Mesenteric fat pad (tissue), 1 donor: Measurements from ENCODE around the gene MXI1. TPM values are rescaled to one million over a fixed set of nuclear protein-coding genes. Genes with fewer than 3 reads are reported as not detected.
"Not testable (repeated sequence)": the region's sequence is repeated elsewhere in the genome, so short reads cannot be mapped to it uniquely, and the experiment has no call there.

ENCODE experiments used
- DNase-seq: peaks from one replicate; pipeline ENCODE4 v3.0.0-alpha.2; 2020; ENCODE audit warnings: low spot score
- total RNA-seq: library from RNA; stranded (reverse); fragmentation: NEBNext Ultra II Directional; extraction: Animal tissue kit (Norgen Biotek cat#: 25700); gene quantifications from one replicate; pipeline ENCODE4 v1.2.1, GENCODE V29; 2021
- donor health status: DM: yes; HTN: yes; CAD: no.

Gene MXI1
- total RNA-seq, 1 donor from 2014 or later: 23.7 TPM

DNA sequence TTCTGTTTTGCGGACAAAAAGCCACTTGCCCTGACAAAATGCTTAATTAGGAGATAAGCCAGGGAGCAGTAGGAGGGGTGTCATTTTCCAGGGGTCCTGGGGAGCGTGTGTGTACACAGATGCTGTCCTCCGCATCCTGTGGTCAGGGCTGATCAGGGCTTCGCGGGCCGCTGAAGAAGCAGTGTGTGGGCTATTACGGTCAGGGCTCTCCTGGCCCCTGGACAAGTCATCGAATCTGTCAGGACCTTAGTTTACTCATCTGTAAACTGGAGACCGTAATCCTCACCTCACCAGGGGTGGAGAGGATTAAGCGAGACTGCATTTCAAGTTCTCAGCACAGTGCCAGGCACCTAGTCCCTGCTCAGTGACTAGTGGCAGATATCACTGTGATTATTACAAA, 26.0 kb upstream of the MXI1 start:
- DNase-seq: no peak

DNA sequence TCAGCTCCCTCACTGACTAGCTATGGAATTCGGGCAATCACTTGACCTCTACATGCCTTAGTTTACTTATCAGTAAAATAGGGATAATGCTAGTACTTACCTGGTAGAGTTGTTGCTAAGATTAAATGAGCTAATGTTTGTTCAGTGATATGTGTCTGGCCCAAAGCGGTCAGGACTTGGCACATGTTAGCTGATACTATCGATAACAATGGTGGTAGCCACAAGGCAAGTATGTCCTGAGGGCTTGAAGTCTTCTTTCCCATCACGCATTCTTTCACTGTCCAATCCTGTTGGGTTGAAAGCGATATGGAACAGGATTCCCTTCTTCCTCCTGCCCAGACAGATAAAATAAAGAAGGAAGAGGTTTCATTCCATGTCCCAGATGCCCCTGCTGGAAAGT, 25.5 kb upstream of the MXI1 start:
- no peak for DNase-seq

DNA sequence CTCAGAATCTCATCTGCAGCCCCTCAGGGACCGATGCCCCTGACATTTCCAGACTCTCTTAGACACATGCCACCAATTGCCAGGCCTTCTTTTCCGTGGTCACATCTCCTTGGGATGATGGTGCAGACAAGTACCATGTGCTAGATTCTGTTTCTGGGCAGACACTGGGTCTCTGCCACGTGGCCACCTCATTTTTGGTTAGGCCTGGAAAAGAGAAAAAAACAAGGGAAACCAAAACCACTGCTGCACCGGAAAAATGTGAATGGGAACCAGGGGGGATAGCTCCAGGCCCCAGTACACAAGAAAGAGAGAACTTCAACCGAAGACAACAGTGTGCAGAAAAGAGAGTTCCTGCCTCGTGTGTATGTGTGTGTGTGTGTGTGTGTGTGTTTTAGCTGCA, 23.0 kb upstream of the MXI1 start:
- no peak for DNase-seq

DNA sequence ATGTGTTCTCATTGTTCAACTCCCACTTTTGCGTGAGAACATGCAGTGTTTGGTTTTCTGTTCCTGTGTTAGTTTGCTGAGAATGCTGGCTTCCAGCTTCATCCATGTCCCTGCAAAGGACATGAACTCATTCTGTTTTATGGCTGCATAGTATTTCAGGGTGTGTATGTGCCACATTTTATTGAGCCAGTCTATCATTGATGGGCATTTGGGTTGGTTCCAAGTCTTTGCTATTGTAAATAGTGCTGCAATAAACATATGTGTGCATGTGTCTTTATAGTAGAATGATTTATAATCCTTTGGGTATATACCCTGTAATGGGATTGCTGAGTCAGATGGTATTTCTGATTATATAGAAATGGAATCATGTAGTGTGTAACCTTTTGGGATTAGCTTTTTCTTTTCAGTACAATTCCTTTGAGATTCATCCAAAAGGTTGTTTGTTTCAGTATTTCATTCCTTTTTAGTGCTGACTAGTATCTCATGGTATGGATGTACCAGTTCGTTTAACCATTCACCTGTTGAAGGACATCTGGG, 21.7 kb upstream of the MXI1 start:
- DNase-seq: not testable (repeated sequence)

DNA sequence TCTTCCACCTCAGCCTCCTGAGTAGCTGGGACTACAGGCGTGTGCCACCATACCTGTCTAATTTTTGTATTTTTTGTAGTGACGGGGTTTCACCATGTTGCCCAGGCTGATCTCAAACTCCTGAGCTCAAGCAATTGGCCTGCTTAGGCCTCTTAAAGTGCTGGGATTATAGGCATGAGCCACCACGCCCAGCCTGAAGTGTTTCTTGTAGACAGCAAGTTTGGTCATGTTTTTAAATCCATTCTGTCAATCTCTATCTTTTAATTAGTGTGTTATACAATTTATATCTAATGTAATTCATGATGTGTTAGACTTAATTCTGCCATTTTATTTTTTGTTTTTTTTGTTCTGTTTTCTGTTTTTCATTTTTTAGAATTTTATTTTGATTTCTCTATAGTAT, 17.2 kb upstream of the MXI1 start:
- no peak for DNase-seq

DNA sequence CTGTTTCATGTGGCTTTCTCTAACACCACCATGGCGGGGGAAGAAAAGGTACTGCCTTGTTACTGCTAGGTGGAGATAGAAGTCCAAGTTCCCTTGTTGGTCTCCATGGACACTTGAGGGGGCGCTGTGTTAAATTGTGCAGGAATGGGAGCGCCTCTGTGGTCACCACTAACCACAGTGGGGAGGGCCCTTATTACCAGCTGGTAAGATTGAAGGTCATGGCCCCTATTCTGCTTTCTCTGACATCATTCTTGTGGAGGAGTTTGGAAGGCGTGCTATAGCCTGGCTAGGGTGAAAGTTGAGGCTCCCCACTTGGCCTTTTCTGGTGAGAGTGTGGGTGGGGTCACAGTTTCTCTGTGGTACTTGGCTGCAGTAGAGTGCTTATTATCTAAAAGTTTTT, 14.9 kb upstream of the MXI1 start:
- no peak for DNase-seq

DNA sequence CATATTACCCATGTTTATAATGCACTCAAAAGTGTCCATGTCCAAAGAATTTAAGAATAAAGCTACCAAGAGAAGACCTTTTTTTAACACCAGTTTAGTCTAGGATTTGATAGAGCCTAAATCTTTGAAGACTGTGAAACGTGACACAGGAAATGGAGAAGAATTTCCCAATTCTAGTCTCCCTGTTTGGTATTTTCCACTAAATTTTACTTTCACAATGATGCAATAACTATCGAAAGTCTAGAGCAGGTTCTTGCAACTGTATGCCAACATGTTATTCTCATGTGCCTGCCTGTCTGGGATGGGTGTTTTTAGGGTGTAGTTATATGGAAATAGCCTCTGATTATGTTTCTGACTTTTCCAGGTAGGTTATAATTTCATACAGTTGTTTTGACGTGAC, 6.9 kb upstream of the MXI1 start:
- DNase-seq: no peak

DNA sequence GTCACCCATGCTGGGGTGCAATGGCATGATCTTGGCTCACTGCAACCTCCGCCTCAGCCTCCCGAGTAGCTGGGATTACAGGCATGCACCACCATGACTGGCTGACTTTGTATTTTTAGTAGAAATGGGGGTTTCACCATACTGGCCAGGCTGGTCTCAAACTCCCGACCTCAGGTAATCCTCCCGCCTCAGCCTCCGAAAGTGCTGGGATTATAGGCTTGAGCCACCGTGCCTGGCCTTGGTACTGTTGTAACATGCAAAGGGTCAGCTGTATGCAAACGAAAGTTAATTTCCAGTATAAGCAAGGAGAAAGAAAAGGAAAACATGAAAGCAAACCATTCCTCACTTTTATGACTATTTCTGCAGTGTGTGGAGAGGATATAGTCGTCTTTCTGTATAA, 6.4 kb upstream of the MXI1 start:
- DNase-seq: not testable (repeated sequence)

DNA sequence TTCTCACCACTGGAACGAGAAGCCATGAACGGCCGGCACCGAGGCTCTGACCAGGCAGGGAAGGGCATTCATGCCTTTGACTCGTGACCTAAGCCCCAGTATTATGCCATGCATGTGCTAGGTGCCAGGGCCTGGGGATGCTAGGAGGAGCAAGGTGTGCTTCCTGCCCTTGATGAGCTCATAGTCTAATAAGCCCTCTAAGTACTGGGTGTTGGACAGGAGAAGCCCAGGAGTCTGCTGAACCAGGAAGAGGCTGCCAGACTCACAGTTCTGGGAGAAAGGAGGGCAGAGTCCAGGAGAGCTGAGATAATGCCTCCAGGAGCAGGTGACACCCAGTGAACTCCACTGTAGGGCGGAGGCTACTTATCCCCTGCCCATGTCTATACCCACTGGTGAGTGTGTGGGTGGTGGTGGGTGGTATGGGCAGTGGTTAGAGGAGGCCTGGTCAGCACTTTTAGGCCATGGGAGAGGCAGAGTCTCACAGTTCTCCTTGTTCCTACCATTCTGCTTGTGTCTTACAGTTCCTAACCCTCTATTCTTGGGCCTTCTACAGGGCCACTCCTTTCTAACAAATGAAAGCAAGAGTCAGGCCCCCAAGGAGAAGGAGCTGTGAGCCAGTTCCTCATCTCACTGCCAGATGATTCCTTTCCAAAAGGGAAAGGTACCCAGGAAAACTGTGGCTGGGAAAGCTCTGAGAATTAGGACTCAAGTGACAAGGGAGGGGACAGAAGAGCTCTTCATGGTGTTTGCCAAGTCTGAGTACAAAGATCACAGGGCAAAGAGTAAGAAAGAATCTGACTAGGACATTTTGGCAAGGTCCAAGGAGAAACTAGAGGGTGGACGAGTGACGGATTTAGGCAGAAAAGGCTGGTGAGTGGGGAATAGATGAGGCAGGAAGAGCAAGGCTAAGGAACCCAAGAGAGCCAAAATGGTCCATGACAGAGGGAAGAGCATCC, 3.6 kb upstream of the MXI1 start:
- no peak for DNase-seq

DNA sequence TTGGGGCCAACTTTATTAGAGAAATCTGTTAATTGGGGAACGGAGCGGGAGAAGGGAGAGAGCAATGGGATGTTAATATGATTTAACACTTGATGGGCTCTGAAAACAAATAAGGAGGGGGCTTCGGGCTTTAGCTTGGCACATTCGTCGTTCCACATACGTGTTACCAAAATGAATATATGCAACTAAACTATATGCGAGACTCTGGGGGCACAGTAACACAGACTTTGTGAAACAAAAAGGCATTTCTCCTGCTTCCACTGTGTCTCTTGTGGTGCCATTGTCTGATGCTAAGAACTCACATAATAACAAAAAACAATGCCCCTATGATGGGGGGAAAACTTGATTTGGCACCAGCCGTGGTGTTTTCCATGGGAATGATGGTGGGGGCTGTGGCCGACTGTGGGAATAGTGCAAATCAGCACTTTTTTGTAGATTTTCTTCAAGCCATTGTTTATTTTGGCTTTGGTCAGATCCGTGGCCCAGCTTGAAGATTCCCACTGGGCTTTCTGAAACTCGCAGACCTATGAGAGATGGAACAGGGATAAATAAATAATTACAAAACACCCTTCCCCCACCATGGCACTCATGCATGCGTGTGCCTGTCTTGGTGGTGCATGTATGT, 2.2 kb upstream of the MXI1 start:
- no peak for DNase-seq

DNA sequence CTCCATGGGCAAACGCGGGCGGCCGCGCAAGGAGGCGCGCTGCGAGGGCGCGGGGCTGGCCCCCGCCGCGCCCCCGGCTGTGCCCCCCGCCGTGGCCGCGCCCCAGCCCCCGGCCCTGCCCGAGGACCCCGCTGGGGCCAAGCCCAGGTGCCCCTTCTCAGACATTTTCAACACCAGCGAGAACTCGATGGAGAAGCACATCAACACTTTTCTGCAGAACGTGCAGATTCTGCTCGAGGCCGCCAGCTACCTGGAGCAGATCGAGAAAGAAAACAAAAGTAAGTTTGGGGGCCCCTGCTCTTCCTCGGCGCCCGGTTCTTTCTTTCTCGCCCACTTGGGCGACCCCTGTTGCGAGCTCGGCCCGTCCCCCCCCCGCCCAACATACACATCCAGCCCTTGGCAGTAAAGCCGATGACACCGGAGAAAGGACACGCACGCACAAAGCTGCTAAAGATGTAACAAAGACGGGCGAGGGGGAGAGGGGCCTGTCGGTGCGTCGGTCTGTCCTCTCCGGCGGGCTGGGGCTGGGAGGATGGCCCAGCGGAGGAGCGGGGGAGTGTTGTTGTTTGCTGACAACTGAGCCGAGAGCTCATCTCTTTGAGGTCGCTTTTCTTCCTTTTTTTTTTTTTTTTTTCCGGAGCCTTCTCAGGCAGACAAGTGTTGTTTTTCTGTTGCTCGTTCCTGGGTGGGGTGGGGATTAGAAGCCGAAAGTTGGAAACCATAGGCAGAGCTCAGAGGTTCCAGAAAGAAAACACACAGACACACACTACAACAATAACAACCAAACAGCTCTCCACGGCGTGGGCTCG, 604 bp downstream of the MXI1 start:
- no peak for DNase-seq

DNA sequence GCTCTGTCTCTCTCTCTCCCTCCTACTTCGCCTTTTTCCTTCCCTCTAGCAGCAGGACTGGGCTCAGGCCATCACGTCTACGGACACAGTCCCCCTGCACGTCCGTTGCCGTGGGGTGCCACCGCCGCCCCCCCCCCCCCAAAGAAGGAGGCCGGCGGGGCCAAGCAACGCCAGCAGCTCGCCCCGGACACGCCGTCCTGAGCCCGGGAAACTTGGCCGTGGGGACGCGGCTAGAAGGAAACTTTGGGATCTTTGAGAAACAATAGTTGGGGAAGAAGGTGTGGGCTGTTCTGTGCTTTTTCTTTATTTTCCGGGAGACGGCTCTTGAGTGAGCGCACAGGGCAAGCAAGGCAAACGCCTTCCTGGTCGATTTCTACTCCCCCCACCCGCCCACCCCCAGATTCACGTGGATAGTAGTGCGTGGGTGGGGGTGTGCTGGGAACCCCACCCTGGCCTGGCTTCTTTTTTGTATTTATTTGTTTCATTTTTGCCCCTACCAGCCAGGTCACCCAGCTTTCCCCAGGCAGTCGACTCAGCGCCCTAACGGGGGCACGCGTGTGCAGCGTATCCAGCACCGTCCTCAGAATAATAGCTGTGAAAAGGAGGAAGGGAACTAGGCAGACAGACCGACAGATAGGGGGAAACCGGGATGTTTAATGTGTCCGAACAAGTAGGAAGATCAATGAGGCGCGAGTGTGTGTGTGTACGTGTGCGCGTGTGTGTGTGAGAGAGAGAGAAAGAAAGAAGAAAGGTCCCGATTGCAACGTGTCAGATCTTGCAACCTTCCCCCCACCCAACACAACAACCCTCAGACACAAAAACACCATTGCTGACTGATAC, 1.4 kb downstream of the MXI1 start:
- no peak for DNase-seq

DNA sequence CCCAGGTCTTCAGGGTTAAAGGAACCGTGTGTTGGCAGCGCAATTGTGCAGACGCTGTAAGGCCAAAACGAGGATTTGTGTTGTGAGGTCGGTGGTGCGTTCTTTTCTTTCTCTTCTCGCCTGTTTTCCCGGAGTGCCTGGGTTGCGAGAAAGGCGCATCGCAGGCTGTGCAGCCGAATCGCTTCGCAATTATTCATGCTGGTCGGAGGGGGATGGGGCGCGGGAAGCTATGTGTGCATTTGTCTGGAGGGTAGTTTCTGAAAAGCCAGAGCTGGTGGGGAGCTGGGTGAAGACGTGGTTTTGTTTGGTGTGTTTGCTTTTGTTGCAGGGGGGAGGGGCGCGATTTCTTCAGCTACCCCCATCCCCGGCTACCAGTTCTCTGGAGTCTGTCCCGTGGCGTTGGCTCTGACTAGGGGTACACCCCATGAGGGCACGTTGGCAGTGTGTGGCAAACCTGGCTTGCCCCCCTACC, 2.1 kb downstream of the MXI1 start:
- peak; percentile 91 for DNase-seq

DNA sequence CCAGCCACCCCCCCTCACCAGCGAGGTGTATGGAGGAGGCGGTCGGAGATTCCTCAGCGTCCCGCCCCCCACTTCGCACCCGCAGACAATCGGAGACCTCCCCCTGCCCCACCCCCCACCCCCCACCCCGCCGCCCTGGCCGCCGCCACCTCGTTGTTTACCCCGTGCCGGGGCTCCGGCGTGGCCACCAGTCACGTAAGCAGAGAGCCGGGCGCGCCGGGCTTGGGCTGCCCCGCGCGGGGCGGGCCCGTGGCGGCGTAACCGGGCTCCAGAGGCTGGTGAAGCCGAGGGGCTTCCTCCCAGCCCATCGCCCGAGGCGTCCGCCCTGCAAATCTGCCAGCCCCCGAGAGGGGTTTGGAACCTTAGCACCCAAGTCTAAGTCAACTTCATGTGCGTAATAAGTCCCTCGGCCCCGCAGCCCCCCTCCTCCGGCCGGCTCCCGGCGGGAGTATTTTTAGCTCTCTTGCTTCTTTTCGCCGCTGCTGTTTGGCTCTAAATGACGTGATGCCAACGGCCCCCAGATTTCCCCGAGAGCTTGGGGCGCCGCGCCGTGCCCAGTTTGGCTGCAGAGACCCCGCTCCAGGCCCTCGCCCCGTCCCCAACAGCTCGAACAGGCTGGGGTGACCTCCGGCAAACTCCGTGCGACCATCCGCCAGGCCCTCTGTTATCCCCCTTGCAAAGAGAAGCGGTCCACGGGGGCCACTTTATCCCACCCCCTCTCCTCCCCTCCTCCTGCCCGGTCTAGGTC, 2.7 kb downstream of the MXI1 start:
- DNase-seq: peak; percentile 90

DNA sequence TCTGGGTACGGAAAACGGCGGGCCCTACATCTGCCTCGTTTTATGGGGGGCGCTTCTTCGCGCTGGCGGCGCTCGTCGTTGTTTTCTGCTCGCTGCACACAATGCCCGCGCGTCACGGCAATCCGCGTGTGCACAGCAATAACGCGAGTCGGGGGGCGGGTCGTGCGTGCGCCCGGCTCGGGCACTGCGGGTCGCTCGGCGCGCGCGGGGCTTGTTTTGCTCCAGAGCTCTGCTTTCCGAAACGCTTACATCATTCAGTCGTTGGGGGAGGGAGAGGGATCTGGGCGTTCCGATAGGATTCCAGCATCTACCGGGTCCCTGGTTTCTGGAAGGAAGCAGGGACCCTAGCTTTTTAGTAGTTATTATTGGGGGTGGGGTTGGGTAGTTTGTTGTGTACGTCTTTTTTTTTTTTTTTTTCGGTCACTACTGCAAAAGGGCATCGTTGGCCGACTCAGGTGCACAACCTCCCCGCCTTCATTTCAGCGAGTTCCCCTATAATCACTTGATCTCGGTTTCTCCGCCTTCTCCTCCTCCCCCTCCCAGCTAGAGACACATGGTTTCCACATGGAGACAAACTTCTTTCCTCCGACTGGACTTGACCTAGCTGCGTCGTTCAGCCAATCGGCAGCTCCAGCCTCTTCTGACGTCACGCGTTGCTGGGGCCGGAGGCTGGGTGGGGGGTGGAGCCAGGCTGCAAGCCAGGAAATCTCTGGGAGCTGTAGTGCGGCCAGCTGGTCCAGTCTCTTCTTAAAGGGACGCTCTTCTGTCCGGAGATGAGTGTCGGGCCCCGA, 3.5 kb downstream of the MXI1 start:
- DNase-seq: peak; percentile 99

DNA sequence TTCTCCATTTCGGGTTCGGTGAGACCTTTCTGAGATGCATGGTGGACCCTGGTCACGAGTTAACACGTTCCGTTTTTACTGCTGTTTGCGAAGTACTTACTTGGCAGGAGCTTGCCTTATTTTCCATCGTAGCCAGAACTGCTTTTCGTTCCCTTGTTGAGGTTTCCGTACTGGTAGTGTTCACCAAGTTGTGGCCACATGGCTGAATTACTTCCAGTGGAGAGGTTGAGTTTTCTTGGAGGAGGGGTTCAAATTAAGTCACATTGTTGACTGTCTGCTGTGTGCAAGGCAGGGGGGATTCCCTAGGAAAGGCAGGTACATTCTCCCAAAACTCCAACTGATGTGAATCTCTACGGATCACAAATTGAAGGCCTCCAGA, 4.0 kb downstream of the MXI1 start:
- no peak for DNase-seq

DNA sequence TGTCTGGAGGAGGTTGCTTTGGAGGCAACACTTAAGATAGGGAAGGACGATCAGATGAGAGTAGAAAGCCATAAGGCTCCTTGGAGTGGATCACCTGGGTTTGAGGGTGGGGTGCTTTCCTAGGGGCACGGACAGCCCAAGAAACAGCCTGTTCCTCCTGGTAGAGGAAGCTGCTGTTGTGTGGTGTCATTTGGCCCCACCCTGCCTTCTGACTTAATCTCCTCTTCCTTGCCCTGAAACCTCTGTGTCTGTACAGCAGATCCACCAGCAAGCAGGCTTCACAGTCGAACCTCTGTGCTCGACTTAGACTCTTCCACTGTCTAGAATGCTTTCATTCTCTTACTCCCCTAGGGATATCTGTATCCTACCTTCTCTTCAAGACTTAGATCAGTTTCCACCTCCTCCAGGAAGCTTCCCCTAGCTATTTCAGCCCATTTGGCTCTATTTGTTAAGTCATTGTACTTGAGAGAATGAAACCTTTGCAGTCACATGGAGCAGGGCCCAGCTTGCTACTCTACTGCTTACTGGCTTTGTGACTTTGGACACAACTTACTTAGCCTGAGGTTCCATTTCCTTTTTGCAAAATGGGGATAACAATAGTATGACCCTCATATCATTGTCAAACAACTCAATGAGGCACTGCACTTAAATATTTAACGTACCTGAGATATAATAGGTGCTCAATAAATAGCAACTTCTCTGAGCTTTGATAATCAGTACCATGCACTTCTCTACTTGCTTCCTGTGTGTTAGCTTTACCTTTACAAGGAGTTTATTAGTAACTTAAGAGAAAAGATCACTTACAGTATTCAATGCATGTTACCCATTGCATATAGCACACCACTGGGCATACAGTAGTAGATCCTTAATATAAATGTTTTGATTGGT, 5.0 kb downstream of the MXI1 start:
- DNase-seq: no peak

DNA sequence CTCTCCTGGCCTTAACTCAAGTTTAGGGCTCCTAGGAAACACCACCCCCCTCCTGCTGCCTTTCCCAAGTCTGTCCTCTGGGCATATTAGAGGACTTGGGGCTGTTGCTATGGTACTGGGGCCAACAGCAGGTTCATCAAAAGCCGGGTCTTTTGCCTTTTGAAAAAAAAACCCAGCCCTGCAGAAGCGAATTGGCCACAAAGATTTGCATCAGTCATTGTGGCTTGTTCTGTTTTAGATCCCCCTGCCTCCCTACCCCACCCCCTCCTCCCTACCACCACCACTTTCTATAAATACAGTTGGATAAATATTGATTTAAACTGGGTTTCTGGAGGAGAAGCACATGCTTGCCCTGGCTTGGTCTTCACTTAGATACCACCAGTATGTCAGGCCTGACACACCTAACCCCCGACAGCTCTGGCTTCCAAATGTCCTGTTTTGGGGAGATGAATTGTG, 7.0 kb downstream of the MXI1 start:
- DNase-seq: no peak
